HG02884 (cell line): Measurements from ENCODE around the gene TAB3.

Experiments used
- ATAC-seq: cut with Tn5 transposase; IDR thresholded peaks from one replicate; pipeline ENCODE4 v1.9.1; 2021; ENCODE audit warnings: mild to moderate bottlenecking, moderate library complexity; ENCODE audit not compliant: unreplicated experiment

TAB3 gene, protein sequence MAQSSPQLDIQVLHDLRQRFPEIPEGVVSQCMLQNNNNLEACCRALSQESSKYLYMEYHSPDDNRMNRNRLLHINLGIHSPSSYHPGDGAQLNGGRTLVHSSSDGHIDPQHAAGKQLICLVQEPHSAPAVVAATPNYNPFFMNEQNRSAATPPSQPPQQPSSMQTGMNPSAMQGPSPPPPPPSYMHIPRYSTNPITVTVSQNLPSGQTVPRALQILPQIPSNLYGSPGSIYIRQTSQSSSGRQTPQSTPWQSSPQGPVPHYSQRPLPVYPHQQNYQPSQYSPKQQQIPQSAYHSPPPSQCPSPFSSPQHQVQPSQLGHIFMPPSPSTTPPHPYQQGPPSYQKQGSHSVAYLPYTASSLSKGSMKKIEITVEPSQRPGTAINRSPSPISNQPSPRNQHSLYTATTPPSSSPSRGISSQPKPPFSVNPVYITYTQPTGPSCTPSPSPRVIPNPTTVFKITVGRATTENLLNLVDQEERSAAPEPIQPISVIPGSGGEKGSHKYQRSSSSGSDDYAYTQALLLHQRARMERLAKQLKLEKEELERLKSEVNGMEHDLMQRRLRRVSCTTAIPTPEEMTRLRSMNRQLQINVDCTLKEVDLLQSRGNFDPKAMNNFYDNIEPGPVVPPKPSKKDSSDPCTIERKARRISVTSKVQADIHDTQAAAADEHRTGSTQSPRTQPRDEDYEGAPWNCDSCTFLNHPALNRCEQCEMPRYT

DNA sequence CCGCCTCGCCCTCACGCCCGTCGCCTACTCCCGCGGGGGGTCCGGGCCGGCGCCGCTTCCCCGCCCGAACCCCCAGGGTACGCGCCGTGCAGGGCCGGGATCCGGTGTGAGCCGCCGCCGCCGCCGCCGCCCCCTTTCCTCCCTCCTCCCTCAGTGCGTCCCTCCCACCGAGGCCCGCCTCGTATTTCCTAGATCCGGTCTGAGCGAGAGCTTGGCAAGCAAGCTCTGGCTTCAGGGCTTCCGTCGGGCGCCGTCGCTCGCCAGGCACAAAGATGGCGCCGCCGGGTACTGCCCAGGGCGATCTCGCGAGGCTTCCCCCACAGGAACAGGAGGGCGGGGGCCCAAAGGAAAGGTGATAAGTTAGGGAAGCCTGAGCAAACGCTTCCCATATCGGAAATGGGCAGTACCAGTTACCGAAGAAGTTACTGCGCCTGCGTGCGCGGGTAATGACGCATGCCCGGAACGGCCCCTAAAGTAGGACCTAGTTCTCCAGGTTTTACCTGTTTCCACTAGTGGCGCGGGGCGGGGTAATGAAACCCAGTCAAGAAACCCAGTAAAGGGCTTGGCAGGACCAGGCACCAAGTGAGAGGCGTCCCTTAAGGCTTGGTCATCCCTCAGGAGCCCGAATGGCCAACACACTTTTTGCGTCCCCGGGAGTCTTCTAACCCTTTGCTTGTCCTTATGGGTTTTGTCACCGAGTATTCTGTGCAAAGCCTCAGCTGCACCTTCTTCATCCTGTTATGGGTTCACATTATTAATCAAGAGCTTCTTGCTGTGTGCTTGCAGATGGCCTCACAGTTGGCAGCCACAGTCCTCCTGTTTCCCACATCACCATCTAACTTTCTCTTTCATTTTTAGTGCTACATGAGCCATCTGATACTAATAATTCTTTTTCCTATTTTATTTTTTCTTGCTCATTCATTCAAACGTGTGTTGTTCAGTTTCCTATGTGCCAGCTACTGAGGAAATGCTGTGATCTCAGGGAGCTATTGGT lies at the start of gene TAB3:
Gene TAB3 (minus strand): TSS at position 108 of the 994 bp plus-strand sequence. CDS start 29,666 bp downstream, outside the sequence.
- peak; percentile 86 for ATAC-seq

DNA sequence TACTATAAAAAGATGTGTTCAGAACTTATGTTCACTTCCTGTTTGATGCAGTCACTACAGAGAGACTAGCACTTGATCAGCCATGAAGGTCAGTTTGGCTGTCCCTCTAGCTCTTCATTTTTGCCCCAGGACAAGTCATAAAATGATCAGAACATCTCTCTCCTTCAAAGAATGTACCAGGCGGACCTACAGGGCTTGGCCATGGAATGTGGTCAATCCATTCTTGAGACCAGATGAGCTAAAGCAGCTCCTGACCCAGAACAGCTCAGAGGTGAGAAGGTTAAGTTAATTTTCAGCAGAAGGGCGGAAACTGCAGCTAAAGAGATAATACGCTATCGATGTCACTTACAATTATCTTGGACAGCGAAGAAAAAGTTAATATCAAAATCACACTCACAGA lies 49.2 kb upstream of the TAB3 start:
- no peak for ATAC-seq

DNA sequence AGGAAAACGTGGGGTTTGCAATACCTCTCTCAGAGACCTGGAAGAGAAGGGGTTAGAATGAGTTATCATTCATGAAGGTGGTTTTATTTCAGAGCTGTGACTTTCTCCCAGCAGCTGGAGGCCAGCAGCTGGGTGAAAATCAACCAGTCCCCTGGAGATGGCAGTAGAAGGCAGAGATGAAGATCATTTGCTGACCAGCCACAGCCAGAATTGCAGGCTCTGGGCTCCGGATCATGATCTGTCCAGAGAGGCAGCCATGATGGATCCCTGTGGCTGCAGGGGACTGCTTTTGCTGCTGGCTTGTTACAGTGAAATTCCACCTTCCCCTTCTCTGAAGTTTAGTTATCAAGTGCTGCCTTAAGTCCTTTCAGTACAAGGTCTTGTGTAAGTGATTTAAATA lies 46.9 kb upstream of the TAB3 start:
- no peak for ATAC-seq

DNA sequence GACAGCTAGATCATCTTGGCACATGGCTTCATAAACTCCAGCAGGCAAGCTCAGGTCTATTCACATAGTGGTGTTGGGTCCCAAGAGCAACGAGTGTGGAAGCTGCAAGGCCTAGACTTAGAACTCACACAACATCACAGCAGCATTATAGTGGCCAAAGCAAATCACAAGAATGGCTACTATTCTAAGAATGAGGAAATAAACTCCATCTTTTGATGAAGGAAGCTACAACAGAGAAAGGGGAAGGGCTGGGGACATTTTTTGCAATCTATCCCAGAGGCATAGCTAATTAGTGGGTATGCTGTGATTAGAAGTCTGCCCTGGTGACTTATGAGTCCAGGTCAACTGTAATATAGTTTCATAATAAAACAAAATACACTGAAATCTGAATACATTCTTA lies 42.9 kb upstream of the TAB3 start:
- no peak for ATAC-seq

DNA sequence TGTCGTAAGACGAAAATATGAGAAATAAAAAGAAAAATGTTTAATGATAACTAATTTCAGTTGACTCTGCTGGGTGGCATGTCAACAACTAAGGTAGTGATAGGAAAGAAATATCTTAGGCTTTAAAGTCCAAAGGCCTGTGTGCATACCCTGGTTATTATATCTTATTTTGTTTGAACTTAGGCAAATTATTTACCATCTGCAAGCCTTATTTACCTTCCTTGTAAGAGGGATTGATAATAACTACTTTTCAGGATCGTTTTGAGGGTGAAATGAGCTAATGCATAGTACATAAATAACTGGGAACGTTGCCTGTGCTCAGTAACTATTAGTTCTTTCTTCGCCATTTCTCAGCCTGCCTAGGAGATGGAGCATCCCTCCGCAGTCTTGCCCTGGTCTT lies 41.6 kb upstream of the TAB3 start:
- no peak for ATAC-seq

DNA sequence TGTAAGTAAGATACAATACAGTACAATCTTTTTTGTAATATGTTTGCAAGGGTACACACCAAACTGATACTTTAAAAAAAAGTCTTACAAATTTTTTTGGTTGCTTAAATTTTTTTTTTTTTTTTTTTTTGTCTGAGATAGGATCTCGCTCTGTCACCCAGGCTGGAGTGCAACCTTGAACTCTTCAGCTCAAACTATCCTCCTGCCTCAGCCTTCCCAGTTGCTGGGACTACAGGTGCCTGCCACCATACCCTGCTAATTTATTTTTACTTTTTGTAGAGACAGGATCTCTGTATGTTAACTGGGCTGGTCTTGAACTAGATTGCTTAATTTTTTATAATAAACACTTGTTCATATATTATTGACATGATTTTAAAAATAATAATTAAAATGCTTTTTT lies 41.1 kb upstream of the TAB3 start:
- no peak for ATAC-seq

DNA sequence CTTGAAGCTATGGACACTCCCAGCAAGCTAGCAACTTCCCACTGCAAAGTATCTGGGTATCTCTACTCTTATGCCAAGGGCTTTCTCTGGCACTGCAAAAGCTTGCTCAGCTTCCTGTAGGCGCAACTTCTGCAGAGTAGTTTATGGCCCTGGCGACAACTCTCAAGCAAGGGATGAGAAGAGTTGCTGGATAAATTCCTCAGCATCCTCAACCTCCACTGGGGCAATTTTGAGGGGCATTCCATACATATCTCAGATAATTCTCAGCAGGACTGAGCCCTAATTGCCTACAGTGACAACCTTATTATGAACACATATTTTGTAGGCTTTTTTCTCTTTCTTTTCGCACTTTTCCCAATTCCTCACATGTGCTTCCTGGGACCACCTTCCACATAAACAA lies 31.2 kb upstream of the TAB3 start:
- no peak for ATAC-seq

DNA sequence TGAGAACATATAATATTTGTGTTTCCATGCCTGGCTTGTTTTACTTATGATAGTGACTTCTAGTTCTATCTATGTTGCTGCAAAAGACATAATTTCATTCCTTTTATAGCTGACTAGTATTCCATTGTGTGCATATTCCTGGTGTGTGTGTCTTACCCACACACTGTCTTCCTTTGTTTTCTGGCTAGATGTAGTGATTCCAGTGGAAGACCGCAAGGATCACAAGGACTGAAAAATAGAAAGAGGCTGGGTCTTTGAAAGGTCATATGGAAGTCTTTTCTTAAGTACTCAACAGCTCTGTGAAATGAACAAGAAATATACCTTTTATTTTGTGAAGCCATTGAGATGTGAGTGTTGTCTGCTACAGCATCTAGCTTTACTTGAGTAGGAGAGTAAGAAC lies 29.4 kb upstream of the TAB3 start:
- ATAC-seq: no peak

DNA sequence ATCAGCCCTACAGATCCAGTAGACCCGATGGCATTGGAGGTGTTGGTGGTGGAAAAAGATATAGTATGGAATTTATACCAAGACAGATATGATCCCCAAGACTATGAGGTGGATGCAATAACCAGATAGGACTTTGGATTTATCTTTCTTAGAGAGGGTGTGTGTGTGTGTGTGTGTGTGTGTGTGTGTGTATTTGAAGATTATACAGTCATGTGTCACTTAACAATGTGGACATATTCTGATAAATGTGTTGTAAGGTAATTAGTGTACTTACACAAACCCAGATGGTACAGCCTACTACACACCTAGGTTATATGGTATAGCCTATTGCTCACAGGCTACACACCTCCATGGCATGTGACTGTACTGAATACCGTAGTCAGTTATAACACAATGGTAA lies 24.4 kb upstream of the TAB3 start:
- no peak for ATAC-seq

DNA sequence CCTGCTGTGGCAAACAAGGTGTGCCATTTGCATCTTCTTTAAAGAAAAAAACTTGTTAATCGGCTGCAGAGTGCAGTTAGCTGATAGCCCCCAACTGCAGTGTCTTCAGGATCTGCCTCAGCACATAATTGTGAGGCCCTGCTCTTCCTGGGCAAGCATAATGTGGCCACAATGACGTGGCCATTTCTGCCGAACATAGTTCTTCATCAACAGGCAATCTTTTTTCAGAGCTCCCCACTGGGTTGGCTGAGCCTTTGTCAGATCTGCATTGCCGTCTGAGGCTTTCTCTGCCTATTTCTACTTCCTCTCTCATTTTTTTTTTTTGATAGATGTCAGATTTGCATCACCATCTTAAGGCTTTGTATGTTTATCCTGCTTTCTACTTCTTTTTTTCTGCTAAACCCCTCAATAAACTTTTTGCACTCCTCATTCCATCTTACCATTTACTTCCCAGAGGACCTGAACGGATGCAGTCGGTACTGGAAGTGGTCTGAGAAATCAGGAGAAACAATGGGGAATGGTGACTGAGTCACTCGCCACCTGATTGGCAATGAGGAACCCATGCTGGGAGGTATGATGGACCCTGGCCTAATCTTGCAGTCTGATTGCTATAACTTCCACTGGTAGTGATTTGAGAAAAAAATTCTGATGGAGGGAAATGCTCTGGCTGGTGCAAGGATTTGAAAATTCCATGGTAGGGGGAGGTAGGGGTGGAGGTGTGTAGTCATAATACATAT lies 21.2 kb upstream of the TAB3 start:
- ATAC-seq: no peak

DNA sequence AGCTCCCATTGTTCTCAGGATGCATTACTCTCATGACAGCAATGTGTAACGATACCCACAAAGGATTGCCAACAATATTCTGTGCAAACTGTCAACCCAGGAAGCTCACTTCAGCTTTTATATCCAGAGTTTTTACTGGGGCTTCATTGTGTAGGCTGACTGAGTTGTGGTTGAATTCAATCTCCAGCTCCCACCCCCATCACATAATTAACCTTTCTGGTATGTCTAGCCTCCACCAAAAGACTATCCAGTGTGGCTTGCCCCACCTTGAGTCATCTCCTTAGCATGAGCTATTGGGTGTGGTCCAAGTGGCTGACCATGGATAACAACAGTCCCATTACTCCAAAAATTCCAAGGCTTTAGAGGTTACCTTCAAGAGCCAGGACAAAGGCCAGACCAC lies 17.7 kb upstream of the TAB3 start:
- ATAC-seq: no peak

DNA sequence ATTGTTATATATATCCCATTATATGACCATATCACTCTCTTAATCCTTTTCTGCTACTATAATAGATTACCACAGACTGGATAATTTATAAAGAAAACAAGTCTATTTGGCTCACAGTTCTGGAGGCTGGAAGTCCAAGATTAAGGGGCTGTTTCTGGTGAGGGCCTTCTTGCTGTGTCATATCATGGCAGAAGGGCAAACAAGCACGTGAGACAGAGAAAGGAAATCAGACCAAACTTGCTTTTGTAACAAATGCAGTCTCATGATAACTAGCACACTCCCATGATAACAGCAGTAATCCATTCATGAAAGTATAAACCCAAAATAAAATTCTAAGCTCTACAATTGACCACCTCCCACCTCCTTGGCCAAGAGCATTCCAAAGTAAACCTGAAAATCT lies 16.3 kb upstream of the TAB3 start:
- ATAC-seq: no peak

DNA sequence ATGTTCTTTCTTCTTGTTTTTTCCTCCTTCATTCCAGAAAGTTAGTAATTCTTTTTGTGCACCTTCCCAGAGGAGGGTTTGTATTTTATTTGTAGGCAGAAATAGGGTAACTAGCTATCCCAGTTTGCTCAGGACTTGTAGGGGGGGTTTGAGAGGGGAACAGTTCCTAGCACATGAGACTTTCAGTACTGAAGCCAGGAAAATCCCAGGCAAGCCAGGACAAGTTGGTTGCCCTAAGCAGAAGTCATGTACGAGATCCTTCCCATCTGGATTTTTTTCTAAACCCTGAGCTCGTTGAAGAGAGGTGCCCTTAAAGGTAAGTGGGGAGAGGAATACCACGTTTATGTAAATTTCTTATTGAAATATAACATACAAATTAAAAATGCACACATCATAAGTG lies 15.6 kb upstream of the TAB3 start:
- no peak for ATAC-seq

DNA sequence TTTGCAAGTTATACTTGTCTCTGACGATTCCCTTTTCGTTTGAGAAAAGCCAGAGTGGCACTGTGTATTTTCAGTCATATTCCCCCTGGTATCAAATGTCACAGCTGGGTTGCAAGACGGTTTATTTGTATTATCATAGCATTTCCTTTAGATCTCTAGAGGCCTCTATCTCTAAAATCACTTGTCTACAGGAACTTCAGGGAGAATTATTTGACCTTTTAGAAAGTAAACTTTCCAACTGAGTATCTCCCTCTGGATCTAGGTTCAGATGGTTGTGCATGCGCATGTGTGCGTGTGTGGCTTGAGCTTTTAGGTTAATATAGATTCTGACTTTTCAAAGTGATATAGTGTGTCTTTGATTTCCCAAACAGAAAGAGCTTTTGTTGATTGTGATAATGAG lies 15.1 kb upstream of the TAB3 start:
- no peak for ATAC-seq

DNA sequence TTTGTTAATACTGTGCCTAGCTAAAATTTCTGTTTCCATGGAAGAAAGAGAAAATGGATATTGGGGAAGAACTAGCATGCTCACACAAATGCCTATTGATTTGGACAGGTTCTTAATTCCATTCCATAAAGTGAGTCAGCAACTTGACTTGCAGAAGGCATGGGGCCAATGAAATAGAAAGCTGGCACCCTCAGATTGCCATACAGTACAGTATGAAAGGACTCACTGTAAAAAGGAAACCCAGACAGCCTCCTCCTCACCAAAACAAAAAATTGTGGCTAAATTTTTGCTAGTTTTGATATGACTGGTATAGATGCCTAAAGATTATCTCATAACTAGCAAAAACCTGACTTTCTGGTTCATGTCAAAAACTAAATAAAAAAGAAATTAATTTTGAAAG lies 11.2 kb upstream of the TAB3 start:
- ATAC-seq: no peak

DNA sequence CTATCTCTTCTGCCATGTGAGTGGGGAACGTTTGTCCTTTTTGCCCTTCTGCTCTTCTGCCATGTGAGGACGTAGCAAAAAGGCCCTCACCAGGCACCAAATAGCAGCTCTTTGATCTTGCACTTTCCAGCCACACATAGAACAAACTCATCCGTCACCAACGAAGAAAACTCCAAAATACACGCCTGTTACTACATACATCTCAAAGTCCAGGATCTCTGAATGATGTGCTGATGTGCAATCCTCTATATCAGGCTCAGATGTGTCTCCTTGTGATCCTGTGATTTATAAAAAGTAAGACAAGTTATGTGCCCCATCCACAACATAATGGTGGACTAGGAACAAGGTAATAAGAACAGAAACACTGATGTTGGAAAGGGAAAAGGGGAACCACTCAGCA lies 9.8 kb upstream of the TAB3 start:
- ATAC-seq: no peak

DNA sequence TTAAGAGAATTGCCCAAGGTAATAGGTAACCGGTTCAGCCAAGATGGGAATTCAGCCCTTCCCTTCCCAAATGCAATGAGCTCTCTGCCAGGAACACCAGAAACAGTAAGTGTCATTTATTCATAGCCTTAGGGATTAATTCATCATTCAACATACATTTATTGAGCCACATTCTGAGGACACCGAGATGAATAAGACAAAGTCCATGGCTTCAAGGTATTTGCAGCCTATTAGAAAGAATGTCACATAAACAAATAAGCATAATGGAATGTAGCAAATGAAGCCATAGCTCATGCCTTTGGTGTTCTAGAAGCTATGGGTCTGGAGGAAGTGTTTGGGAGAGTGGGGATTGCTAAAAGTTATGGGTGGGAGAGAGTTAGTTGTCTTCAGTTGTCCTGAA lies 6.3 kb upstream of the TAB3 start:
- ATAC-seq: no peak

DNA sequence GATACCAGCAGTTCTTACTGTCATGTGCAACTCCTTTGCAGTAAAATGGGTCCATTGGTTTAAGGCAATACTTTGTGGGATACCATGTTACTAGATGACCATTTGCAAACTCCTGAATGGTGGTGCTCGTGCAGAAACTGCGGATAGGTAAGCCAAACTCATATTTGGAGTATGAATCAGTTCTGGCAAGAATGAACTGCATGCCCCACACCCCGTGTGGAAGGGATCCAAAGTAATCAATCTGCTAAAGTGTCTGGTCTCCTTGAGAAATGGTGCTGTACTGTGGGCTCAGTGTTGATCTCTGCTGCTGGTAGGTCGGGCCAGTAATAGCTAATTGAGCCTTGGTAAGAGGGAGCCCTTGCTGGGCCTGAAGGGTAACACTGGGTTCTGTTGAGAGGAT lies 4.2 kb upstream of the TAB3 start:
- ATAC-seq: no peak

DNA sequence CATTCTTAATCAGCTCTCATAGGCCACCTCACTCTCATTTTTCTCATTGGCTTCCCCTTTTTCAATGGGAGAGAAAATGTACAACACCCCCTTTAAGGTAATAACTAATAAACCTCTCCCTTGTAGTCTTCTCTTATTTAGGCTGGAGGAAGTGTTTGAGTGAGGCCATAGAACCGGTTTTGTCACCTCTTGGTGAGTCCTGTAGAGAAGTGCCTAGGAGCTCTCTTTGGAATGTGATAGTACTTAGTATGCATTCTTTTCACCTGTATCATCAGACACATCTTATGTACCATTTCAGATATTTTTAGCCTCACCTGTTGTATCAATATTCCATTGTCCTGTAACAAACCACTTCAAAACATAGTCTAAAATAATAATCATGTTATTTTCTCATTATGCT lies 3.5 kb upstream of the TAB3 start:
- no peak for ATAC-seq

DNA sequence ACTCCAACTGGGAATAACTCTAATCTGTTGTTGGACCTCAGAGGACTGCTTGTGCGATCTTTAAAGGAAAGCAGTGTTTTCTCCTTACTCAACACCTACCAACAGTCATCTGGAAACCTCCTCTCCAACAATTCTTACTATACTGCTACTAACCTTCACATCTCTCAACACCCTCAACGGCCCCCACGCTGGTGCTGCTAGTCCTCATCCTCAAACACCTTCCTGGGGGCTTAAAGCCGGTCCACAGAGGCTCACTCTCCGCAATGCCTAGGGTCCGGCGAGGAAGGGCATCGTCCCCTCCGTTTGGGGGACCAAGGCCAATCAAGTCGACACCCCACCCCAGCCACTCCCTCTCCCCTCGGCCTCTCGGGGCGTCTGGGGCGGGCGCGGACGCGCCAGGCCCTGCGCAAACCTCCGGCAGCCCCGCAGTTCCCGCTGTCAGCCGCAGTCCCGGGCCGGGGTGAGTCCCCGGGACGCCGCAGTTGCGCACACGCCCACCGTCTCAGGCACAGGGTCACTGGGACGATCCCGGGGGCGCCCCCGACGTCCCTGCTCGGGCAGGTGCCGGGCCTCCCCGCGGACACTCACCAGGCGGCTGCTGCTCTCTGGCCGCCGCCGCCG lies 418 bp downstream of the TAB3 start:
- peak; percentile 19 for ATAC-seq
